LNCaP clone FGC (cell line): Measurements from ENCODE around the gene FMN1.
"Not testable (repeated sequence)": the region's sequence is repeated elsewhere in the genome, so short reads cannot be mapped to it uniquely, and the experiment has no call there.

Source experiments
- DNase-seq: peaks from one replicate; pipeline ENCODE4 v3.0.0-alpha.2; 2011; ENCODE audit warnings: low read depth
- H3K4me3 ChIP-seq: 2 replicates; pipeline ENCODE4 v1.5.1; 2011; ENCODE audit warnings: mild to moderate bottlenecking, low read depth, low read length, control low read depth
- CTCF ChIP-seq: IDR thresholded peaks from 2 replicates; pipeline ENCODE4 v1.5.1; 2012; ENCODE audit warnings: mild to moderate bottlenecking; ENCODE audit not compliant: control insufficient read depth, insufficient read depth; ENCODE audit errors: extremely low read depth

Gene FMN1

GRCh38 chr15:32953533-32953910, 241.0 kb downstream of the FMN1 start:
- TF ChIP-seq CTCF, result no peak
- H3K4me3 ChIP-seq, result no peak overlapping the region
- no peak for DNase-seq

GRCh38 chr15:32952901-32953532, 241.5 kb downstream of the FMN1 start:
- DNase-seq, result no peak
- H3K4me3 ChIP-seq, result no peak overlapping the region
- no peak for TF ChIP-seq CTCF

GRCh38 chr15:32951736-32952464, 242.6 kb downstream of the FMN1 start:
- no peak for DNase-seq
- TF ChIP-seq CTCF, result no peak
- no peak overlapping the region for H3K4me3 ChIP-seq

- not testable (repeated sequence) for H3K4me3 ChIP-seq, DNase-seq
These were observed 244.5 kb downstream of the FMN1 start for GRCh38 chr15:32950051-32950450.

GRCh38 chr15:32946210-32946609, 248.3 kb downstream of the FMN1 start:
- no peak for DNase-seq
- no peak for TF ChIP-seq CTCF
- no peak overlapping the region for H3K4me3 ChIP-seq

GRCh38 chr15:32944431-32944830, 250.1 kb downstream of the FMN1 start:
- TF ChIP-seq CTCF, result no peak
- no peak for DNase-seq
- H3K4me3 ChIP-seq, result no peak overlapping the region

- DNase-seq, result no peak
- TF ChIP-seq CTCF, result no peak
- no peak overlapping the region for H3K4me3 ChIP-seq
These were observed 250.8 kb downstream of the FMN1 start for GRCh38 chr15:32943711-32944110.
